Transverse colon (tissue), 4 donors: ENCODE results near the gene ANO9. TPM values are rescaled to one million over a fixed set of nuclear protein-coding genes. Genes with fewer than 3 reads are reported as not detected.

Source experiments
- DNase-seq: peaks from one replicate; pipeline ENCODE4 v3.0.0-alpha.2; 2019
- H3K27ac ChIP-seq, 4 donors: fragments of 200-600 bp; sonication (generic); 2 replicates each; pipeline ENCODE4 v1.5.1; 2016 to 2018; ENCODE audit warnings: inconsistent platforms in 4 of 4
- H3K27me3 ChIP-seq: fragments of 200-600 bp; sonication (generic); 2 replicates; pipeline ENCODE4 v1.5.1; 2017; ENCODE audit warnings: inconsistent platforms
- H3K36me3 ChIP-seq, 4 donors: fragments of 200-600 bp; sonication (generic); 2 replicates each; pipeline ENCODE4 v1.5.1; 2017 to 2019; ENCODE audit warnings: inconsistent platforms in 4 of 4
- H3K4me1 ChIP-seq, 4 donors: fragments of 200-600 bp; sonication (generic); 2 replicates each; pipeline ENCODE4 v1.5.1; 2017 to 2020; ENCODE audit warnings: inconsistent platforms in 4 of 4
- H3K4me3 ChIP-seq, 4 donors: fragments of 200-600 bp; sonication (generic); 1 replicate in 1 of 4; 2 replicates in 3 of 4; pipeline versions ENCODE4 v1.5.1 to v1.6.1; 2017 to 2019; ENCODE audit warnings: inconsistent platforms in 4 of 4
- H3K9me3 ChIP-seq, 2 donors: fragments of 200-600 bp; sonication (generic); 2 replicates each; pipeline ENCODE4 v1.5.1; 2017 to 2019; ENCODE audit warnings: inconsistent platforms in 2 of 2
- CTCF ChIP-seq, 5 experiments: fragments of 200-600 bp in 3 of 5; fragments of 450-650 bp in 2 of 5; sonication (generic) in 3 of 5; IDR thresholded peaks; 1 replicate in 2 of 5; 2 replicates in 3 of 5; pipeline ENCODE4 v1.5.1; 2016 to 2017; ENCODE audit warnings: antibody characterized with exemption in 5 of 5, inconsistent platforms in 3 of 5, mild to moderate bottlenecking in 2 of 5, moderate library complexity in 1 of 5
- EP300 ChIP-seq: sonication (generic); formaldehyde crosslinking; IDR thresholded peaks from one replicate; pipeline ENCODE4 v1.6.1; 2017; ENCODE audit warnings: antibody characterized with exemption, low read depth
- POLR2A ChIP-seq: fragments of 450-650 bp; IDR thresholded peaks from one replicate; pipeline ENCODE4 v1.6.1; 2016; ENCODE audit warnings: antibody characterized with exemption, mild to moderate bottlenecking, moderate library complexity
- POLR2AphosphoS5 ChIP-seq, 3 donors: sonication (generic); formaldehyde crosslinking; IDR thresholded peaks; one replicate each; pipeline ENCODE4 v1.6.1; 2016; ENCODE audit warnings: antibody characterized with exemption in 3 of 3
- WGBS, 2 donors: methylation state at CpG; one replicate each; pipeline ENCODE4 v1.1.5; 2018; ENCODE audit warnings: low coverage in 1 of 2; 5-methylcytosine and 5-hydroxymethylcytosine counted together
- in situ Hi-C, 4 donors: fragments of 200-750 bp; cut with MboI; loops; one replicate each; pipeline versions ENCODE4 v1.15.0 to v1.15.1; 2017; ENCODE audit warnings: low sequenced_read_pairs in 3 of 4, low pct_ligation_motif_present in 1 of 4, low pct_unique_long_range_greater_than_20kb in 1 of 4
- intact Hi-C: fragments of 100-400 bp; cut with DNase I; formaldehyde crosslinking; loops from one replicate; pipeline ENCODE4 v1.15.1; 2023; ENCODE audit warnings: low total_unique reads
- total RNA-seq, 4 donors: library from RNA; depleted of rRNA; stranded (reverse); fragments of >200 nt; gene quantifications; one replicate each; pipeline ENCODE4 v1.1.0, GENCODE V29; 2016

The ANO9 gene
- total RNA-seq, 4 donors from 2014 or later, result 117 to 490 (median 296) TPM

GRCh38 chr11:450809-451451 is 9.1 kb upstream of the ANO9 start:
- Histone ChIP-seq H3K9me3 (no peaks in the 10 kb centered on the region), H3K4me3 (peak overlapping the region; percentile 76 to 99 (median 94)), H3K27ac (peak overlapping the region; percentile 92 to 98 (median 95)), H3K4me1 (peaks cover 19 to 44% (median 30%) of the 10 kb centered on the region in 4 donors), H3K27me3 (no peaks in the 10 kb centered on the region), H3K36me3 (no peaks in the 10 kb centered on the region)
- peak; percentile 79 for DNase-seq
- WGBS, 2 donors, result 6% methylated on average over 37 of the region's 46 CpGs; no CpG with 5 or more reads in 1 of the 2 donors
- in situ Hi-C loops (loop anchor here in 1 of 4 donors (10.0 kb wide), 1 partner anchor 46 kb away; no protein-coding TSS in a partner anchor), intact Hi-C loops (loop anchor here (10.0 kb wide), 1 partner anchor 54 kb away; the partner anchor contains the start of gene RNH1)
- TF ChIP-seq CTCF (IDR thresholded peaks at IDR 0.05), result peak in 3 of 5 experiments; percentile 27 to 40 (median 34)
- TF ChIP-seq POLR2A, result no peak
- TF ChIP-seq POLR2AphosphoS5 (IDR thresholded peaks at IDR 0.05), result peak in 1 of 3 donors; percentile 14

- in situ Hi-C loops (loop anchor here in 1 of 4 donors (10.0 kb wide), 1 partner anchor 45 kb away; no protein-coding TSS in a partner anchor), intact Hi-C loops (loop anchor here (10.0 kb wide), 2 partner anchors 55 to 75 kb away; partner anchors contain the start of gene RNH1)
- WGBS, 2 donors, result 1% methylated on average over 59 of the region's 108 CpGs; no CpG with 5 or more reads in 1 of the 2 donors
Observed at GRCh38 chr11:449889-450808, 8.3 kb upstream of the ANO9 start, which contains the start of gene PTDSS2. PTDSS2 (plus strand) TSS chr11:450279; CDS start chr11:450456, 177 bp downstream.

GRCh38 chr11:447923-448731 is 6.3 kb upstream of the ANO9 start:
- 3% methylated on average over 8 to 36 of the region's 55 CpGs for WGBS, 2 donors
- Histone ChIP-seq H3K27me3 (no peaks in the 10 kb centered on the region), H3K4me3 (peak overlapping the region; percentile 36 to 73 (median 57)), H3K4me1 (peaks cover 25 to 68% (median 54%) of the 10 kb centered on the region in 4 donors), H3K9me3 (no peaks in the 10 kb centered on the region), H3K27ac (peak overlapping the region; percentile 92 to 98 (median 95)), H3K36me3 (no peaks in the 10 kb centered on the region)
- DNase-seq, result peak; percentile 97
- in situ Hi-C loops (no loop called here), intact Hi-C loops (loop anchor here (10.0 kb wide), 1 partner anchor 73 kb away; no protein-coding TSS in a partner anchor)
- TF ChIP-seq POLR2AphosphoS5 (IDR thresholded peaks at IDR 0.05) (peak; percentile 89 to 93 (median 92)), CTCF (IDR thresholded peaks at IDR 0.05) (peak; percentile 76 to 98 (median 86)), EP300 (peak; percentile 7), POLR2A (peak; percentile 76)

More at GRCh38 chr11:449889-450808, 8.3 kb upstream of the ANO9 start, which contains the start of gene PTDSS2:
- Histone ChIP-seq H3K4me3 (peak within 1 kb of the TSS; percentile 76 to 99 (median 94)), H3K4me1 (peaks cover 19 to 51% (median 35%) of the 10 kb centered on the region in 4 donors), H3K27ac (peak within 1 kb of the TSS; percentile 92 to 98 (median 95)), H3K9me3 (no peaks in the 10 kb centered on the region), H3K36me3 (no peaks in the 10 kb centered on the region), H3K27me3 (no peaks in the 10 kb centered on the region)
- TF ChIP-seq EP300 (no peak), POLR2AphosphoS5 (IDR thresholded peaks at IDR 0.05) (peak; percentile 91 to 92 (median 91)), CTCF (IDR thresholded peaks at IDR 0.05) (no peak), POLR2A (peak; percentile 75)
- peak; percentile 97 for DNase-seq
